Spleen (tissue), 11 donors: ENCODE results near the gene BCOR. TPM values are rescaled to one million over a fixed set of nuclear protein-coding genes. Genes with fewer than 3 reads are reported as not detected.

Experiments
- DNase-seq: peaks from one replicate; pipeline ENCODE4 v3.0.0-alpha.2; 2020
- H3K27ac ChIP-seq, 8 donors: fragments of 200-600 bp; sonication (generic) in 7 of 8; 1 replicate in 4 of 8; 2 replicates in 4 of 8; pipeline versions ENCODE4 v1.5.0 to v1.8.0; 2016 to 2021; ENCODE audit warnings: inconsistent platforms in 4 of 8, mild to moderate bottlenecking in 4 of 8, moderate library complexity in 1 of 8
- H3K27me3 ChIP-seq, 7 donors: fragments of 200-600 bp; sonication (generic) in 6 of 7; replicated peaks in 1 of 7; 1 replicate in 4 of 7; 2 replicates in 3 of 7; pipeline versions ENCODE4 v1.5.0 to v1.8.0; 2016 to 2021; ENCODE audit warnings: inconsistent platforms in 3 of 7, mild to moderate bottlenecking in 1 of 7
- H3K36me3 ChIP-seq, 6 donors: fragments of 200-600 bp; sonication (generic) in 5 of 6; 1 replicate in 4 of 6; 2 replicates in 2 of 6; pipeline versions ENCODE4 v1.5.0 to v1.8.0; 2016 to 2021; ENCODE audit warnings: inconsistent platforms in 2 of 6
- H3K4me1 ChIP-seq, 6 donors: fragments of 200-600 bp; sonication (generic) in 5 of 6; 1 replicate in 3 of 6; 2 replicates in 3 of 6; pipeline versions ENCODE4 v1.5.0 to v1.8.0; 2016 to 2021; ENCODE audit warnings: inconsistent platforms in 3 of 6
- H3K4me3 ChIP-seq, 8 donors: fragments of 200-600 bp; sonication (generic) in 7 of 8; 1 replicate in 4 of 8; 2 replicates in 4 of 8; pipeline versions ENCODE4 v1.5.0 to v1.8.0; 2016 to 2021; ENCODE audit warnings: inconsistent platforms in 4 of 8, mild to moderate bottlenecking in 4 of 8, moderate library complexity in 2 of 8
- H3K9me3 ChIP-seq, 8 donors: fragments of 200-600 bp; sonication (generic) in 7 of 8; 1 replicate in 4 of 8; 2 replicates in 4 of 8; pipeline versions ENCODE4 v1.5.0 to v1.8.0; 2016 to 2021; ENCODE audit warnings: inconsistent platforms in 4 of 8
- CTCF ChIP-seq, 11 experiments: fragments of 200-600 bp in 7 of 11; fragments of 450-650 bp in 4 of 11; sonication (generic) in 4 of 11; IDR thresholded peaks in 8 of 11; conservative IDR thresholded peaks in 3 of 11; 1 replicate in 7 of 11; 2 replicates in 4 of 11; pipeline versions ENCODE4 v1.4.0 to v1.8.0; 2016 to 2021; ENCODE audit warnings: antibody characterized with exemption in 11 of 11, inconsistent platforms in 4 of 11, mild to moderate bottlenecking in 1 of 11
- POLR2A ChIP-seq, 3 donors: fragments of 450-650 bp; IDR thresholded peaks; one replicate each; pipeline ENCODE4 v1.5.1; 2017; ENCODE audit warnings: antibody characterized with exemption in 3 of 3, mild to moderate bottlenecking in 1 of 3
- POLR2AphosphoS5 ChIP-seq, 3 donors: sonication (generic); formaldehyde crosslinking; IDR thresholded peaks; one replicate each; pipeline ENCODE4 v1.5.1; 2017; ENCODE audit warnings: antibody characterized with exemption in 3 of 3
- WGBS, 5 donors: extraction: QIAGEN DNeasy Blood & Tissue Kit in 3 of 5; methylation state at CpG; one replicate each; pipeline versions ENCODE4 v1.1.5 to v1.1.7; 2013 to 2018; 5-methylcytosine and 5-hydroxymethylcytosine counted together
- intact Hi-C: fragments of 100-400 bp; cut with DNase I; formaldehyde crosslinking; loops from one replicate; pipeline ENCODE4 v1.15.0; 2023; ENCODE audit warnings: low total_unique reads
- polyA plus RNA-seq, 3 donors: library from polyadenylated mRNA; stranded (reverse); fragments of 200-250 nt; gene quantifications; one replicate each; pipeline ENCODE4 v1.2.1, GENCODE V29; 2013
- total RNA-seq, 7 donors: library from RNA; depleted of rRNA in 3 of 7; stranded (reverse); fragments of >200 nt in 3 of 7; fragmentation: NEBNext Ultra II Directional in 4 of 7; extraction: Animal tissue kit (Norgen Biotek cat#: 25700) in 4 of 7; gene quantifications; one replicate each; pipeline versions ENCODE4 v1.1.0 to v1.2.1, GENCODE V29; 2016 to 2021
- donor health status: healthy with polysubstance abuse.
- donor health status: DM: no; HTN: no; CAD: no; lungs with moderate emphysema.
- donor health status: DM: no; HTN: no; CAD: no.
- donor health status: Bipolar disorder and iron deficiency.
- donor health status: healthy.
- donor health status: DM: no; HTN: no; CAD: no.
- donor health status: DM: yes; HTN: yes; CAD: no.

The BCOR gene
- total and polyA plus RNA-seq, 10 donors, result 8.3 to 38.6 (median 29.0) TPM

- Histone ChIP-seq H3K36me3 (peaks cover 0 to 97% (median 36%) of the 10 kb centered on the region in 6 donors), H3K4me1 (peaks cover 0 to 7% (median 0%) of the 10 kb centered on the region in 6 donors), H3K9me3 (no peaks in the 10 kb centered on the region), H3K27me3 (no peaks in the 10 kb centered on the region), H3K27ac (no peak overlapping the region), H3K4me3 (no peak overlapping the region)
- intact Hi-C loops, result no loop called here
- WGBS, 5 donors, result 66 to 88% (median 82%) methylated on average over 24 of the region's 24 CpGs
- TF ChIP-seq POLR2AphosphoS5 (IDR thresholded peaks at IDR 0.05), result no peak
- TF ChIP-seq CTCF (IDR thresholded peaks at IDR 0.05 in 8 of 11, conservative IDR thresholded peaks at IDR 0.05 in 3 of 11), result no peak
- TF ChIP-seq POLR2A (IDR thresholded peaks at IDR 0.05), result no peak
- DNase-seq, result no peak
Observed at GRCh38 chrX:40062525-40063155, 35.1 kb downstream of the BCOR start.

- intact Hi-C loops, result no loop called here
- Histone ChIP-seq H3K27ac (no peak overlapping the region), H3K4me1 (peaks cover 0 to under 1% (median 0%) of the 10 kb centered on the region in 6 donors), H3K4me3 (no peak overlapping the region), H3K27me3 (no peaks in the 10 kb centered on the region), H3K9me3 (no peaks in the 10 kb centered on the region), H3K36me3 (peaks cover 0 to 97% (median 38%) of the 10 kb centered on the region in 6 donors)
- DNase-seq, result no peak
- 68 to 95% (median 83%) methylated on average over 13 to 30 of the region's 30 CpGs for WGBS, 5 donors
- TF ChIP-seq POLR2A (IDR thresholded peaks at IDR 0.05), result no peak
- no peak for TF ChIP-seq POLR2AphosphoS5 (IDR thresholded peaks at IDR 0.05)
- TF ChIP-seq CTCF (IDR thresholded peaks at IDR 0.05 in 8 of 11, conservative IDR thresholded peaks at IDR 0.05 in 3 of 11), result no peak
Observed at GRCh38 chrX:40061871-40062524, 35.8 kb downstream of the BCOR start.

- no peaks in the 10 kb centered on the region for H3K4me1 ChIP-seq
- no peaks in the 10 kb centered on the region for H3K27me3 ChIP-seq
- WGBS, 5 donors, result 81 to 91% (median 85%) methylated on average over 7 to 10 of the region's 10 CpGs
- no peaks in the 10 kb centered on the region for H3K9me3 ChIP-seq
- intact Hi-C loops, result no loop called here
- H3K27ac ChIP-seq, result no peak overlapping the region
- H3K36me3 ChIP-seq, result peaks cover 0 to 98% (median 45%) of the 10 kb centered on the region in 6 donors
- no peak overlapping the region for H3K4me3 ChIP-seq
- no peak for TF ChIP-seq CTCF (IDR thresholded peaks at IDR 0.05 in 8 of 11, conservative IDR thresholded peaks at IDR 0.05 in 3 of 11)
- no peak for TF ChIP-seq POLR2AphosphoS5 (IDR thresholded peaks at IDR 0.05)
- no peak for TF ChIP-seq POLR2A (IDR thresholded peaks at IDR 0.05)
- no peak for DNase-seq
Observed at GRCh38 chrX:40061005-40061404, 36.8 kb downstream of the BCOR start.

GRCh38 chrX:40060356-40060845, 37.4 kb downstream of the BCOR start:
- H3K36me3 ChIP-seq, result peaks cover 0 to 100% (median 48%) of the 10 kb centered on the region in 6 donors
- H3K4me3 ChIP-seq, result no peak overlapping the region
- no peaks in the 10 kb centered on the region for H3K4me1 ChIP-seq
- H3K27ac ChIP-seq, result no peak overlapping the region
- no peak for TF ChIP-seq POLR2A (IDR thresholded peaks at IDR 0.05)
- no peak for TF ChIP-seq CTCF (IDR thresholded peaks at IDR 0.05 in 8 of 11, conservative IDR thresholded peaks at IDR 0.05 in 3 of 11)
- TF ChIP-seq POLR2AphosphoS5 (IDR thresholded peaks at IDR 0.05), result no peak
- no peak for DNase-seq
- no peaks in the 10 kb centered on the region for H3K27me3 ChIP-seq
- 90 to 99% (median 92%) methylated on average over 5 to 7 of the region's 7 CpGs for WGBS, 5 donors
- intact Hi-C loops, result no loop called here
- no peaks in the 10 kb centered on the region for H3K9me3 ChIP-seq
